GM21360 (cell line): ENCODE data around the gene SLC19A2.
A peak's percentile ranks its signal among the peaks of the same experiment; 100 is the strongest.
"Not testable (repeated sequence)": the region's sequence is repeated elsewhere in the genome, so short reads cannot be mapped to it uniquely, and the experiment has no call there.

Source experiments
- ATAC-seq: cut with Tn5 transposase; IDR thresholded peaks from one replicate; pipeline ENCODE4 v1.9.1; 2021; ENCODE audit warnings: mild to moderate bottlenecking, moderate library complexity; ENCODE audit not compliant: unreplicated experiment

Gene SLC19A2, protein sequence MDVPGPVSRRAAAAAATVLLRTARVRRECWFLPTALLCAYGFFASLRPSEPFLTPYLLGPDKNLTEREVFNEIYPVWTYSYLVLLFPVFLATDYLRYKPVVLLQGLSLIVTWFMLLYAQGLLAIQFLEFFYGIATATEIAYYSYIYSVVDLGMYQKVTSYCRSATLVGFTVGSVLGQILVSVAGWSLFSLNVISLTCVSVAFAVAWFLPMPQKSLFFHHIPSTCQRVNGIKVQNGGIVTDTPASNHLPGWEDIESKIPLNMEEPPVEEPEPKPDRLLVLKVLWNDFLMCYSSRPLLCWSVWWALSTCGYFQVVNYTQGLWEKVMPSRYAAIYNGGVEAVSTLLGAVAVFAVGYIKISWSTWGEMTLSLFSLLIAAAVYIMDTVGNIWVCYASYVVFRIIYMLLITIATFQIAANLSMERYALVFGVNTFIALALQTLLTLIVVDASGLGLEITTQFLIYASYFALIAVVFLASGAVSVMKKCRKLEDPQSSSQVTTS

DNA sequence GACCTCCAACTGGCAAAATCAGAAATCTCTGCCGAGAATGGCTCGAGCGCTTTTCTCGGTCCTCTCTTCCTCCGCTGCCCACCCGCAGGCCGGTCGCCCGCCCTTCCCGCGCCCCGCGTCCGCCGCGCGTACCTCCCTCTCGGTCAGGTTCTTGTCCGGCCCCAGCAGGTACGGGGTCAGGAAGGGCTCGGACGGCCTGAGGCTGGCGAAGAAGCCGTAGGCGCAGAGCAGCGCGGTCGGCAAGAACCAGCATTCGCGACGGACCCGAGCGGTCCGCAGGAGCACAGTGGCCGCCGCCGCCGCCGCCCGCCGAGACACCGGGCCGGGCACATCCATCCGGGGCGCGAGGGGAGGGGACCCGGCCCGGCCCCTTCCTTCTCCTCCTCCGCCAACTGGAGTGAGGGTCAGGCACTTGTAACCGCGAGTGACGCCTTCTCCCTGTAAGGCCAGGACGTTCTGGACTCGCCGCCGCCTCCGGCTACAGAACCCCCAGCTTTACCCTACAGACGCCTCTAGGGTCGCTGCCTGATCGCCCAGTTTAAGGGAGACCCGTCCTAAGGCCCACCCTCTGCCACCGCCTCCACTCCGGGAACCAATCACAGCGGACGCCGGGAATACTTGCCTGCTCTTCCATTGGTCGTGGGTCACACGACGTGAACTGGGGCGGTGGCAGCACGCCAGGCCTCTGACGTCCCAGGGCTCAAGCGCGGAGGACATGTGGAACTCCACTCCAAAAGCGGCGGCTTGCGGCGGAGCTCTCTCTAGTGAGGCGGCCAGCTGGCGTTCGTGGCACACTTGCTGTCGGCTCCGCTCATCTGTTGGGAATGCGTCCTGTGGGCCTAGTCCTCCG lies at the start of gene SLC19A2:
Gene SLC19A2 (minus strand): TSS at position 514 of the 850 bp plus-strand sequence. CDS start 178 bp downstream, at position 336.
- peak; percentile 97 for ATAC-seq

DNA sequence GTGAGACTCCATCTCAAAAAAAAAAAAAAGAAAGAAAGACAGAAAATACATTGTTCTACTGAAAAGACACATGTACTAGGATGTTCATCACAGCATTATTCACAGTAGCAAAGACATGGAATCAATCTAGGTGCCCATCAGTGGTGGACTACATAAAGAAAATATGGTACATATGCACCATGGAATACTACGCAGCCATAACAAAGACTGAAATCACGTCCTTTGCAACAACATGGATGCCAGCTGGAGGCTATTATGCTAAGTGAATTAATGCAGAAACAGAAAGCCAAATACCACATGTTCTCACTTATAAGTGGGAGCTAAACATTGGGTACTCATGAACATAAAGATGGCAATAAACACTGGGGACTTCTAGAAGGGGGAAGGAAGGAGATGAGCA lies 48.9 kb upstream of the SLC19A2 start:
- ATAC-seq: no peak

DNA sequence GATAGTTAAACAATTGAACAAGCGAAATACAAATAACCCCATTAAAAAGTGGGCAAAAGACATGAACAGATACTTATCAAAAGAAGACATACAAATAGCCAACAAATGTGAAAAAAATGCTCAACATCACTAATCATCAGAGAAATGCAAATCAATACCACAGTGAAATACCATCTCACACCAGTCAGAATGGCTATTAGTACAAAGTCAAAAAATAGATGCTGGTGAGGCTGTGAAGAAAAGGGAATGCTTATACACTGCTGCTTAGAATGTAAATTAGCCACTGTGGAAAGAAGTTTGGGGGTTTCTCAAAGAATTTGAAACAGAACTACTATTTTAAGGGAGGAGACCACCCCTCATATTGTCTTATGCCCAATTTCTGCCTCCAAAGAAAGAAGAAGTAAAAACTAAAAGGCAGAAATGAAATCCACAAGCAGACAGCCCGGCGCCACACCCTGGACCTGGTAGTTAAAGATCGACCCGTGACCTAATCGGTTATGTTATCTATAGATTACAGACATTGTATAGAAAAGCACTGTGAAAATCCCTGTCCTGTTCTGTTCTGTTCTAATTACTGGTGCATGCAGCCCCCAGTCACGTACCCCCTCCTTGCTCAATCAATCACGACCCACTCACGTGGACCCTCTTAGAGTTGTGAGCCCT lies 47.9 kb upstream of the SLC19A2 start:
- ATAC-seq: not testable (repeated sequence)

DNA sequence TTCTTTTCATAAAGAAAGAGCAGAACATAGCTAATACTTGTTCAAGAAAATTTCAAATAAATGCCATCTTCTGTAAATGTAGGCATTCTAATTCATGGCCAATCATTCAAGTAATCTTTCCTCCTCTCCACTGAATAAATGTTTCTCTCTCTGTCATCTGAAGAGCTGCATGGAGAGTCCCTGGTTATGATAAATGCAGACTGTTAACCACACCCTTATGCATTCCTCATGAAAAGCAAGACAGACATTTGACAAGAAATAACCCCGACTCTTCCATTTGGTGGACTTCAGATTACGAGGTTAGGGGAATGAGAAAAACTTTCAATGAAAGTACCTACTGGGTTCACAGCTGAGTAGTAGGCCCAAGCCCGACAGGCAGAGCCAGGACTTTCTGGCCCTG lies 44.7 kb upstream of the SLC19A2 start:
- no peak for ATAC-seq

DNA sequence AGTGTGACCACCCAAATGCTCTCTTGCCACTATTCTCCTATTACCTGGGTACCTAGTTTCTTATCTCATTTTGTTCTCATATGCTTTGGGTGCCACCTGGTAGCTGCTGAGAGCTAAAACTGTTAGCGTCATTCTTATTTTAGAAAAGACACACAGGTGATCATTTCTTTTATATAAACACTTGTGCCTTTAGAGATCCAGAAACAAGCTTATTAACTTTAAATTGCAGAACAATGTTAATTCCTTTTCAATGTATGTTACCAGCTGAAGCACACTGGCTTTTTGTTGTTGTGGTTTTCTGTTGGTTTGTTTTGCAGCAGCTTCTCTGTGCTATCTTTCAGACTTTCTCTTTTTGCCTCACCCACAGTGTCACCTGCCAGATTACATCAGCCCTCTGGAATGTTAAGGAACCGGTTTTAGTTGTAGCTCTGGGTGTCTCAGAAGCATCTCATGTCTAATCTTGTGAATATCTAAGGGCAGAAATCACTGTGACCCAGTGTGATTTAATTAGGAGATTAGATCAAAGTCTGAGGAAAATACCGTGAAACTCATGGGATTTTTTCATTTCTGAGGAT lies 43.4 kb upstream of the SLC19A2 start:
- no peak for ATAC-seq

DNA sequence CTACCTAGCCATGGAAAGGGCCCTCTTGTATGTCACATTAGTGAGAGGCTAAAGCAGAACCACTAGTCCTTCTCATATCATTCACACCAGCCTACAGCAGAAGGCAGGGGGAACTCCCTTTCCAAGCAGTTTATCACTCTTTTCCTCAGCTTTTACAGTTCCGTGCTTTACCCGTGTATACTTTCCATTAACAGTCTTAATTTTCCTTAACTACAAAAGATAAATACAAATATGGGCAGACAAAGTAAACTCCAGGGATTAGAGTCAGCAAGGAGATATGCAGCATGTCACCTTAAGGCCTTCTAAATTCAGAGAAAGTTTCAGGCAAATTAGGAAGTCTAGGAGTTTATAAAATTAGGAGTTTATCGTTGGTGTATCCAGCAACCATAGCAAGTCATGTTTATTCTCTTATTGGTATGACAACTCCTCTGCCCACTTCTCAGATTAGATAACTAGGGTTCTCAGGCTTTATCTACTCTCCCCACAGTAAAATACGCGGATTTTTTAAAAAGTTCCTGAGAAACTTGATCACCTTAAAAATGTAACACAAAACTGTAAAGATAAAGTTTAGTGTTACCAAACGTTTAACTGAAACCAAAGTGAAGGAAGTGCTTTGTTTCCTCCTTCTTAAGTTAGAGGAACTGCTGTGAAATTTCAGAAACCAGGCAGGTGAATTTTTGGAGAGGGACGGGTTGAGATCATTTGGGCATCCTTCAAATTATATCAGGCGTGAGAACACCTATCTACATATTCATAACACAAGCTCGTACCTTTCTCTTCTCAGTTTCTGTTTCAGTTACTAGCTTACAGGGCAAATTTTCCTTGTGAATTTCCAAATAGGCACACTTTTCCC lies 42.7 kb upstream of the SLC19A2 start:
- ATAC-seq: no peak

DNA sequence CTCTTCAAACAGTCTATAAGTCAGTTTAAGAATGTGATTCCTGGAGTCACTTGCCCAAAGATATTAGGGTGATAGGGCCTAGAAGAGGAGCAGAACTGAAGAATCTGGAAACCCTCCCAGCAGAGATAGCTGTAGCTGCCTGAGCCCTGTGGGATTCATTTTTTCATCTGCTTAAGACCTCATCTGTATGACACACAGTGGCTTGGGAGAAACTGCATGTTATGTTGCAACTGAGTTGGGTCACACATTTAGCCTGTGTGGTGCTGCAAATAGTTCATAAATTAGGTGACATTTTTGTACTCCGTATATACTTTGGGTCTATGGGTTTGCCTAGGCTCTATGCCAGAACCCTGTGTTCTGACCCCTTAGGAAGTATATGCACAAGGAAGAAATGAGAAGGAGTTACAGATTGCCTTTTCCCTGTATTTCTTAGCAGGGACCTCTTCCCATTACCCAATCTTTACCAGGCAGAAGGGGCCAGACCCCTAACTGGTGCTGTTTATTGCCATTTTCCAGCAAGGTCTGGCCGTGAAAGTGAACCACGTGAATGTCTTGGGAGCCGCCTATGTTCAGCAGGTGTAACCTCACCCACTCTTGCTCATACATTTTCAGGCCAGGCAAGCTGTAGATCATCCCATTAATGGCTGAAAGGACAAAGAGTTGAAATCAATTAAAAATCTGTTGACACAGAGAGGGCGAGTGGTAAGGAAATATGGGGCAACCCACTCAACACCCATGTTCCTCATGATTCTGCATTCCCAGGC lies 41.9 kb upstream of the SLC19A2 start:
- ATAC-seq: no peak

DNA sequence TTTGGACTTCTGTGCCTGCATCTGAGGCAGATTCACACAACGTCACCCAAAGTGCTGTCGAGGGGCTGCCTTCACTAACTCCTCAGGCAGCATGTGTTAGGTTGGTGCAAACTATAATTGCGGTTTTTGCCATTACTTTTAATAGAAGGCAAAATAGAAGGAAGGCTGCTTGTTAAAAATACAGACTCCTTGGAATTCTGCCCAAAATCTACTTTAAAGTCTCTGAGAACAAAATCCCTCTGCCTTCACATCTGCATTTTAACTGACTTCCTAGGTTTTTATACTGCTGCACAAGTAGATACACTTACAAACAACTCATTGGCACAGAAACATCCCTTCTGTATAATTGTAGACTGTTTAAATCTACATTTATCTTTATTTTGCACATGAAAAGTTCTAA lies 41.3 kb upstream of the SLC19A2 start:
- no peak for ATAC-seq

DNA sequence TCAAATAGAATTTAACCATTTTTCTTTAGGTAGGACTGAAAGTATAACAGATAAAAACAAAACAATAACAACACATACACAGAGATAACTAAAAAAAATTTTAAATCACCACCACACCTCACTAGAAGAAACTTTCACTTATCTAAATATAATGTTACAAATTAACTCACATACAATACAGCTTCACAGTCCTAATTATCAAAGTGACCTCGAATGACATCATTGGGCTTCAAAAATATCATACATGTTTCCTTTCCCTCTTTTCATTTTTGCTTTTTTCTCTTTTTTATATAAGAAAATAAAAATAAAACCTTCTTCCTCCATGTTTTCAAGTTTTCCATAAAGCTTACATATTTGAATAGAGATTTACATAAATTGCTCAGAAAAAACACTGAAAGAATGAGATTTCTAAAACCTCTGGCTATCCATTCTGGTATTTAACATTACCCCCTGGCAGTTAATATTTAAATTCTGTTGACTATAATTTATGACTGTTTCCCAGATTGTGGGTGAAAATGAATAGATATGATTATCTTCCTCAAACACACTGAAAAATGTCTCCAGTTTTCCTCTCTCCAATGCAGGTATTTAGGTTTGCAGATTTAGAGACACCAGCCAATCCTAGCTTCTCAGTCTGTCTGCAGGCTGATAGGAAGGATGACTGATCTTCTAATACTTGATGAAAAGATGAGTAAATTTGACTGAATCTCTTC lies 40.5 kb upstream of the SLC19A2 start:
- no peak for ATAC-seq

DNA sequence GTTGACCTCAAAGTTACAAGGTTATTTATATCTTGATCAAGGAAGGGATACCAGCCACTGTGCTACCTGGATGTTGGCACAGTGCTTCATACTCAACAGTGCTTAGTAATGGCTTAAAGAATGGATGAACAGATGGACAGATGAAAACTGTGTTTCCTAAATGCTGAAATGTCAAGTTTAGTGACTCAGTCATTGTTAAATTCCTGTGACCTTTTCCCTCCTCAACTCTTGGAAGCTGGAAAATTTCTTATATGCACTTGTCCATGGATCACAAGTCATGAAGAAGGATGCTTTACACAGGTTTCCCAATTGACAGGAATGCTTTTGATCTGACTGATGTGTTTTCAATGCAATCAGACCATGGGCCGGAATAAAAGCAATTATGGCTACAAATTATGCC lies 39.6 kb upstream of the SLC19A2 start:
- no peak for ATAC-seq

DNA sequence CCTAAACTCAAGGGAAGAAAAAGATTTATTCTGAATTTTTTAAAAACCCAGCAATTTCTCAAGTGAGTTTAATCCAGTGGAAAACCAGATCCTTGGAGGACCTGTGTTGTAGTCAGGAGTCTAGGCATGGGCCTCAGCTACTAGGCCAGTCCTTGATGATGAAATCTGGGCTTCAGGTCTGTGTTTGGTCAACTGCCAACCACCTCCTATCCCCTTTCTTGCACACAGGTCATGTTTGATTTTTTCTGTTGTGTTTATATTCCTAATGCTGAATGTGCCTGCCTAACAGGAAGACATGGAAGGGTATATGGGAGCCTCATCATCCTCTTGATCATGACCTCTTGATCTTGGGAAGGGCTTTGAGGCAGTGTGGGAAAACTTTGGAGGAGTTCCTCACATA lies 38.2 kb upstream of the SLC19A2 start:
- ATAC-seq: no peak

DNA sequence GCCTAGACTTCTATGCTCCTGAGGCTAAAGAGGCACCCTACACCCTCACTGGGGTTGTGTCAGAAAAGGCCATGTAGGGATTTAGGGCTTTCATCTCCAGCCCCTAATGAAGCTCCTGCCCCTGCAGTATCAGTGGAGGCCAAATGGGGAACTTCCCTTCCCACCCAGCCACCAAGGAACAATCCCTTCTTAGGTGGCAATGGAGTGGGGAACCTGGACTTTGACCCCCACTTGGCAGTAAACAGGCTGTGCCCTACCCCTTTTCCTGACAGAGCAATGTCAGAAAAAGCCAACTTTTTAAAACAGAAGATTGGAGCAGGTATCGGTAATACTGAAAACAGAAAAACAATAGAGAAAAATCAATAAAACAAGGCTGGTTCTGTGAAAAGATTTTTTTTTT lies 35.5 kb upstream of the SLC19A2 start:
- no peak for ATAC-seq

DNA sequence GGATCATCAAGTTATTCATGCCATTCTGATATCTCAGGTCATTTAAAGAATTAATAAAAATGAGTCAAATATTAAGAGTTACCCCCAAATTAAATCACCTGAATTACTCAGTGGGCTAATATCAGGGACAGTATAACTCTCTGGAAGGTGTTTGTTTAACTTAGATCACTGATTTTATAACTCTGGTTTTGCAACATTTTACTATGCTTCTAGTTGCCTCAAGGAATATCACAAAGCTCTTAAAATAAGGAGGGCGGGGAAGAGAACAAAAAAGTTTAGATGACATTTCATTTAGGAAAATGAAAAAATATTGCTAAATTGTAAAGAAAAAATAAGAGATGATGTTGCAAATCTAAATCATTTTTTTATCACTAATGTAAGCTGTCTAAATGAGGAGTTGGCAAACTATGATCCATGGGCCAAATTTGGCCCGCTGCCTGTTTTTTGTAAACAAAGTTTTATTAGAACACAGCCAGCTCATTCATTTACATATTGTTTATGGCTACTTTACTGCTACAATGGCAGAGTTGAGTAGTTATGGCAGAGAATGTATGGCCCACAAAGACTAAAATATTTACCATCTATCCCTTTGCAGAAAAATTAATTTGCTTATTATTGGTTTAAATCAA lies 31.9 kb upstream of the SLC19A2 start:
- no peak for ATAC-seq

DNA sequence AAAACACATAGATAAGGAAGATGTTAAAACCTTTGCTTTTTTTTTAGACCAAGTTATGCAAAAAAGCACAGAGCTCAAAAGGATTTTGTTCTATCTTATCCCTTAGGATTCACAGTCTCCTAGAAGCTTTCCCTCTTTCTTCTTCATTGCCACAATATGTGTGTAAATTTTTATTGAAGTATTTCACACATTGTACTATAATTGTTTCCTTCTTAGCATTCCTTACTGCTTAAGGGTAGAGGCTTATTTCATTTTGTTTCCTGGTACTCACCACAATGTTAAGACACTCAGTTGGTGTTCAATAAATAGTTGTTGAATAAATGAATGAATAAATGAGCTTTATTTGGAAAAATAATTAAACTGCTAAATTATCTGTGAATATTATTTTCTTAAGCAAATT lies 29.9 kb upstream of the SLC19A2 start:
- no peak for ATAC-seq

DNA sequence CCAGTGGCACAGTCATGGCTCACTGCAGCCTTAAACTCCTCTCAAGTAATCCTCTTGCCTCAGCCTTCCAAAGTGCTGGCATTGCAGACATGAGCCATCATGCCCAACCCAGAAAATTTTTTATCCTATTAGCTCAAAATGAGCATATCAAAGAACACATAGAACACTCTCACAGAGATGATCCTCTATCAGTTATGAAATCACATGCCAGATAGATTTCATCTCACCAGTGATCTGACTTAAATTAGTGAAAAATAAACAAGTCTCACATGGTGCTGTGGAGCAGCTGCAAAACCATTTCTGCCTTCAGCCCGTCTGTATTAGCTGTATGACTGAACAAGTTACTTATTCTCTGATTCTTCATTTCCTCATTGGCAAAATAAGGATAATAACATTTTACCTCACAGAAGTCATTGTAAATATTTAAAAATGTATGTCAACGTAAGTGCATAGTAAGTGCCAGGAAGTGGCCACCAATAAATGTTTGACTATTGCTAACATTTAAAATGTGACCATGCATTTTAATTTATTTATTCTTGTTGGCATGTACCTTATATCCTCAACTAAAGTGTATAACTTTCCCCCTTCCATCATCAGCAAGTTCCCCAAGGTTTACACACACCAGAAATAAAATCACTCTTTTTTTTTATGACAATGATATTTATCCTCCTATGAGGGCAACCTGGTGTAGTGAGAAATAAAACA lies 29.0 kb upstream of the SLC19A2 start:
- ATAC-seq: no peak

DNA sequence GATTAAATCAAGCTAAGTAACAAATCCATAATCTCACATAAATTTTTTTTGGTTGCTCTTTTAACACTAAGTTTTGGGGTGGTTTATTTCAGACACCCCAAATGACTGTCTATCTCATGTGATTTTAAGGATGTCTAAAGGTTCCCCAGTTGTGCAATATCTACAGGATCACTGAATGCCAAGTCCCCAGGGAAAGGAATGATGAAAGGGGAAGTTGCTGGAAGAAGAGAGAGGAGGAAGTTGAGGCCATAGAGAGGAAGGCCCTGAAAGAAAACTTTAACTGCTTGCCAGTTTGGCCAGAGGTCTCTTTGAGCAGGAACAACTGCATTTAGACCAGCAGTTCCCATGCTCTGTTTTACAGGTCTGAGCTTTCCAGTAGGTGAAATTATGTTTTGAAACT lies 27.5 kb upstream of the SLC19A2 start:
- no peak for ATAC-seq

DNA sequence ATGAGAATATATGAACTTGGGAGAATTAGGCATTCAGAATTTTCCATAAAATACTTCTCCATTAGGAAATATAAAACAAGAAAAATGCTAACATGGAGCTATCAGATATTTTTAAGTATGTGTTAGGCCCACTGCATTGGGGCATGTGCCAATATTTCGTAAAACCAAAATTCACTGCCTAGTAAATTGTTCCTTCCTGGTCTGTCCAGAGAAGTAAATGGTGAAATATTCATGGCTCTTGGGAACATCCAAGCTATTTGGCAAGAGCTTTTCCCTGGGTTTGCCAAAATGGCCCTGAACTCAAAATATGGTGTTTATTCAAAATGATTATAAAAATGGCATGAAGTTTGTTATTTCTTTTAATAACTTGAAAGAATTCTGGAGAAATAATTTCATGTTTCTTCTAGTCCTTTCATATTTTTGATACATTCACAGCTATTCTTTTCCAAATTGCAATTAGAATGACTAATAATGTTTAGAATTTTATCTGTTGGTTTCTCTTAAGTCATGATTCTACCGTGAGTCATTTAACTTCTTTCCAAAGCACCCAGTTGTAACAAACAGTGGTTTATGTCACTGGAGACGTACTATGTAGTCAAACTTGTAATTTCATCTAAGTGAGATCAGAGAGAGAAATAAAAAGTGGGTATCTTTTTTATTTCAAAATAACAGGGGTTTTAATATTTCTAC lies 25.7 kb upstream of the SLC19A2 start:
- no peak for ATAC-seq
